ENCODE data around the gene GDA.

Gene GDA

DNA sequence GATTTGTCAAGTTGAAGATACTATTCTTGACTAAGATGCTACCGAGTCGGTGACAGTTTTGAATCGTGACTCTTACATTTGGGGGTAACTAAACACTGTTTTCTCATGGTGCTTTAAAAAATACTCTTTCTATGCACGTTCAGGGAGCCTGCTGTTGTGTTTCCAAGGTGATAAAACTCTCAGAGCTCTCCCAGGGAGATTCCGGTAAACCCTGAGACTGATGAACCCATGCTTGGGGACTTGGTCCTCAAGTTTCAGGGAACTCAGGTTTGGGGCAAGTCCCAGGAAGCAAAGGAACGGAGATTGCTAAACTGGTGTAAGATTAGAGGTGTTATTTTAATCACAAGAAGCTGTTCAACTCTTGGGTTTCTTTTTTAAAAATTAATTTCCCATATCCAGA lies 1.4 kb downstream of the GDA start:
- no peak for DNase-seq

- DNase-seq, result no peak
Observed at GRCh38 chr9:72151104-72151503, 1.9 kb downstream of the GDA start.

GRCh38 chr9:72154468-72155285 lies 5.4 kb downstream of the GDA start:
- no peak for DNase-seq

DNA sequence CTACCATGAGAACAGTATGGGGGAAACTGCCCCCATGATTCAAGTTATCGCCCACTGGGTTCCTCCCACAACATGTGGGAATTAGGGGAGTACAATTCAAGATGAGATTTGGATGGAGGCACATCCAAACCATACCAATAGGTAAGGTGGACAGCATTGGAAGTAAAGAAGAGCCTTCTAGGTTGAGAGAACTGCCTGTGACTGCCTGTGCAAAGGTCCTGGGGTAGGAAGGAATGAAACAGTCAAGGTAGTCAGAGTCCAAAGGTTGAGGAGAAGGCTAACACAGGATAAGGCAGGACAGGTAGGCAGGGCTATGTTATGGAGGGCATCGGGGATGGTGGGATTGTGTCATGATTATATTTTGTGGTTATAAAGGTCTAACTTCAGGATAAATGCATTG lies 6.1 kb downstream of the GDA start:
- DNase-seq, result no peak

DNA sequence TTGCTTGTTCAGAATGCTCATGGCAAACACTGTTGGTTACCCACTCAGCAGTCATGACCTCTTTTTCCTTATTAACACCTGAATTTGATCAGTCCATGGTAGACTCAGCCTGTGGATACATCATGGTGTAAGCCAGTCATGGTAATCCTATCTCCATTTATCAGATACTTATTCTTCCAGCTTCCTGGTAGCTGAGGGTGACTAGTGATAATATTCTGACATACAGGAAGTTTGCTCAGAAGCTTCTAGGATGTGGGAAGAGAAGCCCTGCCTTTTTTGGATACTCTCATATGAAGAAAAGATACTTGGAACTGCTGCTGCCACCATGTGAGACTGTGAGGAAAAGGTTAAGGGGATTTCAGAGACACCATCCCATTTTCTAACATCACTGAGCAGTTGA lies 7.3 kb downstream of the GDA start:
- no peak for DNase-seq

- no peak for DNase-seq
Observed at GRCh38 chr9:72158680-72159079, 9.4 kb downstream of the GDA start.

DNA sequence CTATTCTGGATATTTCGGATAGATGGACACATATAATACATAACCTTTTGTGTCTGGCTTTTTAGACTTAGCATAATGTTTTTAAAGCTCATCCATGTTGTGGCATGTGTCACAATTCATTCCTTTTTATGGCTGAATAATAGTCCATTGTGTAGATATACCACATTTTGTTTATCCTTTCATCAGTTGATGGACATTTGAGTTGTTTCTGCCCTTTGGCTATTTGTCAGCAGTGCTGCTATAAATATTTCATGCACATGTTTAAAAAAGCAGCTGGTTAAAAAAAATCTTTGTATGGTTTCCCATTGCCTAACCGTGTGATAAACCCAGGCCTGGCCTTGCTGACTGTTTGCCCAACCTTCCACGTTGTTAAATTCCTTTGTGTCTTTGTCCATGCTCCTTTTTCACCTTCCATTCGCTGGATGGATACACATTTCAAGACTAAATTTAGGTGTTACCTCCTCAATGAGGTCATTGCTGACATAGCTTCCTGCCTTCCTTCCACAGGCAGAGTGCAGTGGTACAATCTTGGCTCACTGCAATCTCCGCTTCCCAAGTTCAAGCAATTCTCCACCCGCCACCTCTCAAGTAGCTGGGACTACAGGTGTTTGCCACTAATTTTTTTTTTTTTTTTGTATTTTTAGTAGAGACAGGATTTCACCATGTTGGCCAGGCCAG lies 11.3 kb downstream of the GDA start:
- DNase-seq, result no peak

DNA sequence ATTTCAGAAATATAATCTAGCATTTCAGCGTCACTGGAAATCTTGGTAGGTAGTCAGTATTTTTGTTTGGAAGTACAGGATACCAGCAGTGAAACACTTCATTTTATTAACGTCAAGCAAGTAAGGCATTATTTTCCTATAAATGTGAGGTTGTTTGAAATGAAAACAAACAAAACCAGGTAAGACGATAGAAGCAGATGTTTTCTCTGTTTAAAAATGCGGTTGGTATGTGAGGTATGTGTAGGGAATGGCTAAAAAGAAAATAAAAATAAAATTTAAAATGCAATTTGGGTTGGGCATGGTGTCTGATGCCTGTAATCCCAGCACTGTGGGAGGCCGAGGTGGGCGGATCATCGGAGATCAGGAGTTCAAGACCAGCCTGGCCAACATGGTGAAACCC lies 16.1 kb downstream of the GDA start:
- DNase-seq, result no peak

DNA sequence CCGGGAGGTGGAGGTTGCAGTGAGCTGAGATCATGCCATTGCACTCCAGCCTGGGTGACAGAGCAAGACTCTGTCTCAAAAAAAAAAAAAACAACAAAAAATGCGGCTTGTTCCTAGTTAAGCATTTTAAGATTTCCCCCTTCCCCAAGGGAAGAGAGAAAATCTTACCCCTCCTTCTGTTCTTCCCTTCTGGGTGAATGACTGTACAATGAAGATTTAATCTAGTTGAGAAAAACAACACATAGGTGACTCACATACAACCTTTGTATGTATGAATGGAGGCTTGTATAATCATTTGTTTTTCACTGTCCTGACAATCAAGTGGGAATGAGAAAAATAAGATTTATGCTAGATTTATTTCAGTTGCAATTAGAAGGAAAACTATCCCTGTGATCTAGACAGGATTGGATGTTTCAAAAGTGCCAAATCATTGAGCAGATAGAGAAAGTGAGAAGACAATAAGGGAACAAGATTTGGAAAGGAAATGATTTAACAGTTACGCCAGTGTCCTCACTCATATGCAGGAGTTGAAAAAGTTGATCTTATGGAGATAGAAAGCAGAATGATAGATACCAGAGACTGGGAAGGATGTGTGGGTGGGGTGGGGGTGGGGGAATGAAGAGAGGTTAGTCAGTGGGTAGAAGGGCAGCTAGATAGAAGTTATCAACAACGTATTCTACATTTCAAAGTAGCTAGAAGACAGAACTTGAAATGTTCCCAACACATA lies 16.7 kb downstream of the GDA start:
- no peak for DNase-seq

- DNase-seq, result no peak
Observed at GRCh38 chr9:72168075-72168474, 18.8 kb downstream of the GDA start.

DNA sequence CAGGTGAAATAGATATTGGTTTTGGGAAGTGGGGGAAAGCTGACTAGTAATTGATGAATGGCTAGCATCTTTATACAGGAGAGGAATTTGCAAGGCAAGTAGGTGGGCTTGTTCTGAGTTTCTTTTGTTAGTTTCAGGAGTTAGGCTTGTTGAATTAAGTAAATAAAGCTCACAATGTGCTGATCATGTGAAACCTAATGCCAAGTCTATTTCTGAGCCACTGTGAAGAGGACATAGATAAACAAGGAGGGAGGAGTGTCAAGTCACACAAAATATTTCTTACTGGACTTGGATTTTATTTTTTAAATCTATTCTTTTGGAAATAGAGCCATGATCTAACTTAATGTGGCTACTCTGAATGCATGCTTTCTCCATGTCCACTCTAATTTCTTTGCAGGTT lies 19.9 kb downstream of the GDA start:
- DNase-seq, result no peak

DNA sequence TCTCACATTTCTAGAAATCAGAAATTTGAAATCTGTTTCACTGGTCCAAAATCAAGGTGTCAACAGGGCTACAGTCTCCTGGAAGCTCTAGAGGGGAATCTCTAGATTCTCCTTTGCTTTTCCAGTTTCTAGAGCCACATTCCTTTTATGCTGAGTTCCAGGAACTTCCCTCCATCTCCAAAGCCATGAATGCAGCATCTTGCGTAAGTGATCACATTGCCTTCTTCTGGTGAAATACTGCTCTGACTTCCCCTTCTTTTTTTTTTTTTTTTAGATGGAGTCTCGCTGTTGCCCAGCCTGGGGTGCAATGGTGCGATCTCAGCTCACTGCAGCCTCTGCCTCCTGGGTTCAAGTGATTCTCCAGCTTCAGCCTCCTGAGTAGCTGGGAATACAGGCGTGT lies 23.8 kb downstream of the GDA start:
- DNase-seq, result no peak

GRCh38 chr9:72185561-72185960 lies 36.3 kb downstream of the GDA start:
- no peak for DNase-seq

- no peak for DNase-seq
Observed at GRCh38 chr9:72187121-72187695, 38.0 kb downstream of the GDA start.

DNA sequence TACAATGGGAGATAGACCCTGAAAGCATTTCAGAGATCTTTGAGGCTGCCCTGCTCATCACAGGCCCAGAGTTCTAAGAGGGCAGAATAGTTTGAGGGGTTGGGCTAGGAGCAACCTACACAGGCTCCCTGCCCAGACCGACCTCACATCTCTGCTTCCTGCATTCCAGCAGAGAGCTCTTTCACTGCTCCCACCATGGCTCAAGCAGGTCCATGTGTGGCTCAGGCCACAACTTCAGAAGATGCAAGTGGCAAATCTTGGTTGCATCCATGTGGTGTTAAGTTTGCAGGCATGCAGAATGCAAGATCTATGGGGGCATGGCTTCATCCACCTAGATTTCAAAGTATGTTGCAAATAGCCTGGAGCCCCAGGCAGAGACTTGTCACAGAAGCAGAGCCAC lies 39.0 kb downstream of the GDA start:
- DNase-seq, result no peak

GRCh38 chr9:72193478-72193881 lies 44.2 kb downstream of the GDA start:
- DNase-seq, result no peak

DNA sequence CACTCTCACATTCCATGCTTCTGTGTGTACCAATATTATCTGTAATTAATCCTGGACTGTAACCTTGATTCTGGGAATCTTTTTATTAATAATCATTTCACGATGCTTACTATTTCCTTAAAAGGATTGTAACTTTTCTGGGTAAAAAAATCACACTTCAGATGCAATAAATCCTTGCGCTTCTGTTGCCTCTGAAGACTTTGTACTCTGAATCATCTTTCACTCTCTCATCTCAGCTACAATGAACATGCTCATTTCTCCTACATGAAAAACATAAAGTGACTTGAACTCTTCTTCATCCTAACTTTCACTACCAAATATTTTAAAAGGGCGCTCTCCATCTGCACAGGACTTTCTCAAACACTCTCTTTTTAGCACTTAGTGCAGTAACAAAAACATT lies 50.0 kb downstream of the GDA start:
- DNase-seq, result no peak

DNA sequence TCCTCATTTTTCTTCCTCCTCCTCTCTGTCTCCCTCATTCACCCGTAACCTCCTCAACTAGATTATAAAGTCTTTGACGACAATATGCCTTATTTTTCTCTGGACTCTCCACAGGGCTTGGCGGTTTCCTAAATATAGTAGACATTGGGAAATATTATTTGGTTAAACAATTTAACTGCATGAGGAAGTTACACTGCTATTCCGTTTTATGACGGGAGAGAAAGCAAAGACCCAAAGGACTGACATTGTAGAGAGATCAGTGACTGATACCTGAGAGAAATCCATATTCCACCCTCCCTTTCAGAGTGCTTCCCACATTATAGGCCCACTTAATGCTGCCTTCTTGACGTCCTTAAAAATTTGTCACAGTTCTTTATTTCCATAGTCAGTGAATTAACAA lies 51.2 kb downstream of the GDA start:
- DNase-seq, result no peak

- DNase-seq, result no peak
Observed at GRCh38 chr9:72202009-72202408, 52.8 kb downstream of the GDA start.

GRCh38 chr9:72203205-72203803 lies 54.1 kb downstream of the GDA start:
- DNase-seq, result no peak

- DNase-seq, result no peak
Observed at GRCh38 chr9:72204062-72204461, 54.8 kb downstream of the GDA start.

- no peak for DNase-seq
Observed at GRCh38 chr9:72205513-72205912, 56.3 kb downstream of the GDA start.

DNA sequence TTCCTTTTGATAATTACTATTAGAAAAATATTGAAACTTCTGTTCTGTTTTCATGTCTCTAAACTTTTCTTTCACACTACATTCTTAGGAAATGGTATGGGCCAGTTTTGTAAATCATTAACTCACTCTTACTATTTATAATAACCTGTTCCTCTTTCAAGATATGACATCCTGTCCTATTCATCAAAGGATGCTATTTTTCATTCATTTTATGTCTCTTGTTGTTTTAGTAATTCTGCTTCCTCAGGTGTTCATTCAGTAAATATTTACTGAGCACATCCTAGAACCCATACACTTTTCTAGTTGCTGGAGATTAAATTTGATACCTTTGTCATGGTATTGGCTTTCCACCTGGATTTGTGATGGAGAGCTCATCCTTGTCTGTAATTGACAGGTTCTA lies 58.0 kb downstream of the GDA start:
- DNase-seq, result no peak
